Activated T-cell treated with anti-CD3 and anti-CD28 coated beads, Interleukin-2, amount 50 U/mL, for 72 hours (primary cell): ENCODE results near the gene CAPN5. TPM values are rescaled to one million over a fixed set of nuclear protein-coding genes. Genes with fewer than 3 reads are reported as not detected.

ENCODE experiments used
- ATAC-seq, 2 donors: fragments of 150-1000 bp; cut with Tn5 transposase; replicated peaks in 1 of 2; 2 replicates each; pipeline ENCODE4 v1.10.0; 2021; ENCODE audit warnings: moderate library complexity in 2 of 2, mild to moderate bottlenecking in 1 of 2
- DNase-seq, 2 donors: peaks; one replicate each; pipeline ENCODE4 v3.0.0; 2021 to 2022; ENCODE audit warnings: mixed read lengths in 1 of 2
- H3K27ac Mint-ChIP-seq: one replicate; pipeline ENCODE4 v1.8.0; 2022; ENCODE audit warnings: mild to moderate bottlenecking, moderate library complexity, mixed read lengths
- H3K27me3 Mint-ChIP-seq: one replicate; pipeline ENCODE4 v1.8.0; 2022; ENCODE audit warnings: low read depth, mixed read lengths
- H3K36me3 Mint-ChIP-seq, 2 donors: one replicate each; pipeline ENCODE4 v1.8.0; 2022; ENCODE audit warnings: mixed read lengths in 2 of 2, mild to moderate bottlenecking in 1 of 2; ENCODE audit not compliant: insufficient read depth in 2 of 2
- H3K4me1 Mint-ChIP-seq: one replicate; pipeline ENCODE4 v1.8.0; 2022; ENCODE audit warnings: low read depth, mixed read lengths
- H3K4me3 Mint-ChIP-seq, 2 donors: one replicate each; pipeline ENCODE4 v1.8.0; 2022; ENCODE audit warnings: mild to moderate bottlenecking in 2 of 2, mixed read lengths in 2 of 2, moderate library complexity in 2 of 2
- H3K9me3 Mint-ChIP-seq, 2 donors: one replicate each; pipeline ENCODE4 v1.8.0; 2022; ENCODE audit warnings: mixed read lengths in 2 of 2
- total RNA-seq, 2 donors: library from RNA; stranded (reverse); gene quantifications; one replicate each; pipeline ENCODE4 v1.2.3, GENCODE V29; 2022

CAPN5 gene
- total RNA-seq, 2 donors from 2014 or later: 1.0 to 1.1 TPM

- H3K36me3 Mint-ChIP-seq: no peaks in the 10 kb centered on the region
- no peaks in the 10 kb centered on the region for H3K27me3 Mint-ChIP-seq
- H3K27ac Mint-ChIP-seq: no peak overlapping the region
- DNase-seq: no peak
- no peaks in the 10 kb centered on the region for H3K9me3 Mint-ChIP-seq
- peaks cover 7% of the 10 kb centered on the region for H3K4me1 Mint-ChIP-seq
- peak; percentile 18 to 24 for ATAC-seq
- H3K4me3 Mint-ChIP-seq: peak overlapping the region in 1 of 2 donors; percentile 69
Observed at GRCh38 chr11:77126861-77127234, 60.1 kb downstream of the CAPN5 start.

GRCh38 chr11:77127235-77127911, 60.6 kb downstream of the CAPN5 start:
- peak; percentile 84 to 85 for ATAC-seq
- H3K9me3 Mint-ChIP-seq: no peaks in the 10 kb centered on the region
- H3K27me3 Mint-ChIP-seq: no peaks in the 10 kb centered on the region
- peak overlapping the region; percentile 69 to 70 for H3K4me3 Mint-ChIP-seq
- no peak overlapping the region for H3K27ac Mint-ChIP-seq
- H3K36me3 Mint-ChIP-seq: no peaks in the 10 kb centered on the region
- DNase-seq: peak; percentile 64 to 76
- peaks cover 7% of the 10 kb centered on the region for H3K4me1 Mint-ChIP-seq

GRCh38 chr11:77127920-77128691, 61.3 kb downstream of the CAPN5 start, which contains the start of gene MYO7A:
Gene MYO7A, plus strand, starts transcription at chr11:77128246. Its CDS starts 2,389 bp downstream, at chr11:77130635.
- H3K9me3 Mint-ChIP-seq: no peaks in the 10 kb centered on the region

GRCh38 chr11:77129069-77129841, 62.5 kb downstream of the CAPN5 start:
- H3K27ac Mint-ChIP-seq: no peak overlapping the region
- no peaks in the 10 kb centered on the region for H3K9me3 Mint-ChIP-seq
- ATAC-seq: no peak
- H3K27me3 Mint-ChIP-seq: no peaks in the 10 kb centered on the region
- H3K4me3 Mint-ChIP-seq: no peak overlapping the region
- no peak for DNase-seq
- no peaks in the 10 kb centered on the region for H3K36me3 Mint-ChIP-seq
- H3K4me1 Mint-ChIP-seq: peaks cover 7% of the 10 kb centered on the region

More at GRCh38 chr11:77127920-77128691, 61.3 kb downstream of the CAPN5 start, which contains the start of gene MYO7A:
- peak within 1 kb of the TSS; percentile 69 to 70 for H3K4me3 Mint-ChIP-seq
- no peaks in the 10 kb centered on the region for H3K27me3 Mint-ChIP-seq
- peaks cover 7% of the 10 kb centered on the region for H3K4me1 Mint-ChIP-seq
- ATAC-seq (no peak), DNase-seq (no peak)
- no peak within 1 kb of the TSS for H3K27ac Mint-ChIP-seq
- no peaks in the 10 kb centered on the region for H3K36me3 Mint-ChIP-seq

GRCh38 chr11:77129842-77130756, 63.3 kb downstream of the CAPN5 start:
- H3K4me3 Mint-ChIP-seq: no peak overlapping the region
- no peak overlapping the region for H3K27ac Mint-ChIP-seq
- no peaks in the 10 kb centered on the region for H3K9me3 Mint-ChIP-seq
- no peaks in the 10 kb centered on the region for H3K36me3 Mint-ChIP-seq
- DNase-seq: no peak
- peaks cover 11% of the 10 kb centered on the region for H3K4me1 Mint-ChIP-seq
- no peaks in the 10 kb centered on the region for H3K27me3 Mint-ChIP-seq
- no peak for ATAC-seq

GRCh38 chr11:77130763-77131513, 64.2 kb downstream of the CAPN5 start:
- no peaks in the 10 kb centered on the region for H3K27me3 Mint-ChIP-seq
- H3K36me3 Mint-ChIP-seq: no peaks in the 10 kb centered on the region
- H3K27ac Mint-ChIP-seq: no peak overlapping the region
- no peak for ATAC-seq
- H3K4me1 Mint-ChIP-seq: peaks cover 19% of the 10 kb centered on the region
- H3K9me3 Mint-ChIP-seq: no peaks in the 10 kb centered on the region
- DNase-seq: no peak
- H3K4me3 Mint-ChIP-seq: no peak overlapping the region

GRCh38 chr11:77131560-77131959, 64.8 kb downstream of the CAPN5 start:
- Mint-ChIP-seq H3K4me3 (no peak overlapping the region), H3K4me1 (peaks cover 25% of the 10 kb centered on the region), H3K27me3 (peaks cover 2% of the 10 kb centered on the region), H3K36me3 (no peaks in the 10 kb centered on the region), H3K27ac (no peak overlapping the region), H3K9me3 (no peaks in the 10 kb centered on the region)
- DNase-seq (no peak), ATAC-seq (no peak)

- Mint-ChIP-seq H3K27me3 (peaks cover 23% of the 10 kb centered on the region), H3K27ac (no peak overlapping the region), H3K4me3 (no peak overlapping the region), H3K4me1 (peaks cover 22% of the 10 kb centered on the region), H3K36me3 (no peaks in the 10 kb centered on the region), H3K9me3 (no peaks in the 10 kb centered on the region)
- ATAC-seq (no peak), DNase-seq (no peak)
Observed at GRCh38 chr11:77135069-77135468, 68.3 kb downstream of the CAPN5 start.

- peak overlapping the region; percentile 21 for H3K27ac Mint-ChIP-seq
- ATAC-seq (peak; percentile 68 to 71), DNase-seq (peak; percentile 27 to 39)
- peaks cover 22% of the 10 kb centered on the region for H3K4me1 Mint-ChIP-seq
- H3K9me3 Mint-ChIP-seq: no peaks in the 10 kb centered on the region
- H3K36me3 Mint-ChIP-seq: no peaks in the 10 kb centered on the region
- peak overlapping the region in 1 of 2 donors; percentile 34 for H3K4me3 Mint-ChIP-seq
- peaks cover 23% of the 10 kb centered on the region for H3K27me3 Mint-ChIP-seq
Observed at GRCh38 chr11:77136074-77136473, 69.3 kb downstream of the CAPN5 start.

GRCh38 chr11:77136784-77137420, 70.1 kb downstream of the CAPN5 start:
- no peaks in the 10 kb centered on the region for H3K36me3 Mint-ChIP-seq
- no peaks in the 10 kb centered on the region for H3K9me3 Mint-ChIP-seq
- peaks cover 26% of the 10 kb centered on the region for H3K4me1 Mint-ChIP-seq
- ATAC-seq: no peak
- DNase-seq: no peak
- peaks cover 23% of the 10 kb centered on the region for H3K27me3 Mint-ChIP-seq
- no peak overlapping the region for H3K4me3 Mint-ChIP-seq
- H3K27ac Mint-ChIP-seq: no peak overlapping the region

GRCh38 chr11:77137421-77137820, 70.7 kb downstream of the CAPN5 start:
- DNase-seq (no peak), ATAC-seq (no peak)
- no peaks in the 10 kb centered on the region for H3K9me3 Mint-ChIP-seq
- H3K27me3 Mint-ChIP-seq: peaks cover 23% of the 10 kb centered on the region
- no peak overlapping the region for H3K4me3 Mint-ChIP-seq
- no peak overlapping the region for H3K27ac Mint-ChIP-seq
- peaks cover 31% of the 10 kb centered on the region for H3K4me1 Mint-ChIP-seq
- H3K36me3 Mint-ChIP-seq: no peaks in the 10 kb centered on the region
